ENCODE measurements around the gene ZNF276. TPM values are rescaled to one million over a fixed set of nuclear protein-coding genes. Genes with fewer than 3 reads are reported as not detected.

The ZNF276 gene
- total and polyA plus RNA-seq, 2 of the 8 experiments (the other 6 are each of a cell fraction or from before 2014, with no cell fraction given), result 6.4 to 9.3 TPM

DNA sequence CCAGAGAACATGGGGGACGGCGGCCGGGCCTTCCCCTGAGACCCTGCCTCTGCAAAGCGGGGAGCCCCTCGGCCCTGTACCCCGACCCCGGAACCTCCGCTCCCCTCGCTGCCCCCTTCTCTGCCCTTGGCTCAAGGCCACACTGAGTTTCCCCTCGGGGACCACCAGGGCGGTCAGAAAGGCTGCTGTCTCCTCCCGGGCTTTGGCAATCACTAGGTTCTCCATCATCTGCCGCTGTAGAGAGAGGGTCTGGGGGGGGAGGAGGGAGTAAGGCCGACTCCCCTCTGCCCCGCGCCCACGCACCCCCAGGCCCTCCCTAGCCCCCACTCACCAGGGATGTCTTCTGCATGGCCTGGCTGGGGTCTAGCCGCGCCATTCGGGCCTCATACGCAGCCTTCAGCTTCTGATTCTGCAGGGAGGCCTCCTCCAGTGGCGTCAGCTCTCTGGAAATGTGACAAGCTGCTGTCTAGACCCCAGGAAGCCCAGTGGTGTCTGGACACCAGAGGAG lies 9.0 kb upstream of the ZNF276 start:
- Histone ChIP-seq H3K27ac (ENCODE audit: low read depth, low read length) (no peak overlapping the region), H3K4me2 (ENCODE audit: insufficient read depth in 1 of 2, low read depth in 2 of 2, low read length in 2 of 2) (peak overlapping the region; percentile 58 to 72)
- no peak for FAIRE-seq

More for the DNA sequence above, 9.0 kb upstream of the ZNF276 start:
- WGBS, 2 experiments (ENCODE audit: extremely low coverage in 1 of 2, insufficient coverage in 1 of 2, insufficient read length in 1 of 2, insufficient replicate concordance in 2 of 2, low coverage in 1 of 2, low lambda C conversion rate in 2 of 2, missing lambda C conversion rate in 1 of 2), result 26% methylated on average over 11 of the region's 22 CpGs; no CpG with 5 or more reads in 1 of the 2 experiments
- Histone ChIP-seq H3K9ac (replicated peaks in 1 of 4; ENCODE audit: extremely low read depth in 1 of 4, low read depth in 3 of 4, low read length in 3 of 4) (peak overlapping the region; percentile 8 to 83 (median 68); a peak in 6 of 7 replicates), H3K79me1 (ENCODE audit: low read depth, low read length) (0 out of 2 replicates have a peak, but pooled peaks cover 2% of the 10 kb centered on the region), H3K27me3 (replicated peaks in 1 of 4; ENCODE audit: control insufficient read depth in 3 of 4, extremely low read depth in 1 of 4, insufficient read depth in 3 of 4, low read length in 3 of 4) (peaks cover 0 to 6% (median 1%) of the 10 kb centered on the region in 4 experiments; a peak in 4 of 7 replicates), H3K23me2 (ENCODE audit: low read depth, low read length) (peaks cover 3% of the 10 kb centered on the region; the same call in 1 of the 2 replicates), H4K91ac (replicated peaks; ENCODE audit: insufficient read length, low read length) (no peak overlapping the region), H4K20me1 (replicated peaks in 1 of 2; ENCODE audit: control insufficient read depth in 1 of 2, insufficient read depth in 2 of 2, low read length in 2 of 2) (peaks cover 4 to 7% of the 10 kb centered on the region in 2 experiments), H2BK12ac (ENCODE audit: low read depth, low read length) (no peak overlapping the region), H3K4me1 (replicated peaks in 1 of 4; ENCODE audit: control insufficient read depth in 3 of 4, insufficient read depth in 4 of 4, low read length in 3 of 4) (peaks cover 0 to 14% (median 11%) of the 10 kb centered on the region in 4 experiments; a peak in 6 of 7 replicates), H2BK15ac (ENCODE audit: low read length) (no peak overlapping the region), H4K8ac (ENCODE audit: extremely low read depth, insufficient read depth, low read length) (peak overlapping the region; percentile 97; the same call in 1 of the 2 replicates), H2AFZ (ENCODE audit: low read length) (no peak overlapping the region), H3K23ac (ENCODE audit: insufficient read length) (no peak overlapping the region), H4K5ac (ENCODE audit: insufficient read length, low read depth, low read length) (no peak overlapping the region), H2BK20ac (ENCODE audit: low read length) (no peak overlapping the region), H3K14ac (ENCODE audit: insufficient read length) (no peak overlapping the region), H3K36me3 (ENCODE audit: control insufficient read depth in 2 of 4, insufficient read depth in 4 of 4, low read length in 3 of 4) (peaks cover 0 to 10% (median 5%) of the 10 kb centered on the region in 4 experiments; a peak in 3 of 8 replicates), H3K9me3 (ENCODE audit: insufficient read depth in 2 of 2, low read depth in 1 of 2, low read length in 1 of 2) (no peaks in the 10 kb centered on the region), H3K56ac (replicated peaks; ENCODE audit: insufficient read length, low read depth, low read length) (no peak overlapping the region), H3K79me2 (ENCODE audit: control insufficient read depth in 1 of 2, insufficient read depth in 2 of 2, low read length in 2 of 2) (no peaks in the 10 kb centered on the region), H3K4me3 (ENCODE audit: extremely low read depth in 1 of 4, insufficient read depth in 2 of 4, low read depth in 3 of 4, low read length in 4 of 4) (peak overlapping the region; percentile 73 to 91 (median 78)), H2BK5ac (ENCODE audit: low read depth, low read length) (0 out of 2 replicates have a peak overlapping the region, but pooled peaks have one; percentile 44), H3K4ac (replicated peaks; ENCODE audit: insufficient read length, low read depth, low read length) (no peak overlapping the region), H2BK120ac (replicated peaks; ENCODE audit: low read depth, low read length) (no peak overlapping the region), H2AK5ac (ENCODE audit: low read depth, low read length) (no peak overlapping the region), H3K18ac (ENCODE audit: extremely low read depth, low read length) (no peak overlapping the region)
- DNase-seq (ENCODE audit: low read depth in 1 of 2, low spot score in 2 of 2), result no peak
- POLR2A ChIA-PET (ENCODE audit: partially characterized antibody), result interaction anchor here (0.6 to 16.7 kb wide), 7 partner anchors 5 to 213 kb away, joined by 3 to 193 read pairs (median 4); partner anchors contain the start of genes SPATA2L and VPS9D1
- no peak for TF ChIP-seq BACH1 (IDR thresholded peaks at IDR 0.05; ENCODE audit: low read length)
- no peak for TF ChIP-seq CHD2 (IDR thresholded peaks at IDR 0.05; ENCODE audit: low read length)
- no peak for TF ChIP-seq JUND (IDR thresholded peaks at IDR 0.05; ENCODE audit: low read length)
- CTCF ChIA-PET (ENCODE audit: partially characterized antibody), result interaction anchor here (6.2 kb wide), 1 partner anchor 12 kb away, joined by 36 read pairs; the partner anchor contains the start of gene SPATA2L

All from H1 (cell line).